ENCODE results near the gene CARM1.
A peak's percentile ranks its signal among the peaks of the same experiment; 100 is the strongest.
"Not testable (repeated sequence)": the region's sequence is repeated elsewhere in the genome, so short reads cannot be mapped to it uniquely, and the experiment has no call there.

CARM1 gene

DNA sequence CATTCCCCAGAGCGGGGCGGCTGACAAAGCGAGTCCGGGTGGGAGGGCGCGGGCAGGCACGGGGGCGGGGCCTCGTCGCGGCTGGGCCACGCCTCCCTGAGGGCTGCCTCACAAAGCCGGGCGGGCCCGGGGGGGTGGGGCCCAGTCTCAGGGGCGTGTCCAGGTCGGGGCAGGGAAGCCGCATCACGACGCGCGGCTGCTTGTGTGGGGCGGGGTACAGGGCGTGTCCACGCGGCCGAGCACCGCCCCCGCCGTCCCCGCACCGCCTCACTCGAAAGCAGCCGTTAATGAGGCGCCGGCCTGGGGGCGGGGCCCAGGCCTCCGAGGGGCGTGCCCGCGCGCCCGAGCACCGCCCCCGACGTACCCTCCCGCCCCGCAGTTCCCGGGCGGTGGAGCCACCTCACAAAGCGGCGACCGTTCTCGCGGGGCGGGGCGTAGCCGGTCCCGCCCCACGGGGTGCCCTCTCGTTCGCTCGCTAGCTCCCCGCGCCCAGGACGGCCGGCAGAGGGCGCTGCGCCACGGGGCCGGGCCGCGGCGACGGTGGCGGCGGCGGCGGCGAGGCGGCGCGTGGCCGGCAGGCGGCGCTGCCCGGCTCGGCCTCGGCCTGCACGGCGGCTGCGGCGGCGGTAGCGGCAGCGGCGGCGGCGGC lies at the start of gene CARM1:
CARM1 (plus strand) TSS at position 599 of the 649 bp plus-strand sequence. CDS start 150 bp downstream, outside the sequence.
- DNase-seq (ENCODE audit: low read depth): peak; percentile 94

DNA sequence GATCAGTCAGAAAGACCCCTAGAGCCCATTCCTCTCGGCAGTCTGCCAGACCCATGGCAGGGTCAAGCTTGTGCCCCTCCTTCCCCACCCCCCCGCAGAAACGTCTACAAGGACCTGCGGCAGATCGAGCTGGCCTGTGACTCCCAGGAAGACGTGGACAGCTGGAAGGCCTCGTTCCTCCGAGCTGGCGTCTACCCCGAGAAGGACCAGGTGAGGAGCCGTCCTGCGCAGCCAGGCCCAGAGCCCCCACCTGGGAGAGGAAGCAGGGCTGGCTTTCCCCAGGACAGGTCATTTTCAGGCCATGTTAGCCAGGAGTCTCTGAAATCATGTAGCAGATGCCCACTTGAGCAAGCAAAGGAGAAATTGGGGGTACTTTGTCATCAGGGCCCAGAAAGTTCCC lies 47.7 kb upstream of the CARM1 start:
- DNase-seq (ENCODE audit: low read depth): no peak

DNA sequence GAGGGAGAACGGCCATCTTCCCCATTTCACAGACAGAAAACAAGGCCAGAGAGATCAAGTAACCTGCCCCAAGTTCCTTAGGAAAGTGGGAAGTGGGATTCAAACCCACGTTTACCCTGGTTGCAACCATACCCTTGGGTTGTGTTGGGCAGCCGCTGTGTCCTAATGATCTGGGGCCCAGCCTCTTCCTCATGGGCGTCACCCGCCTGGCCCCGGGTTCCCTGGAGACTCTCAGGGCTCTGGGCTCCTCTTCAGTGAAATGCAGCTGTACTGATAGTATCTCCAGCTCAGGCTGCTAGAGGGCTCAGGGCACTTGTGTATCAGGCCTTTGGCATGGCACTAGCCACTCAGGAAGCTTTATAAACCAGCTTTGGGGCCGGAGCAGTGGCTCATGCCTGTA lies 45.1 kb upstream of the CARM1 start:
- DNase-seq (ENCODE audit: low read depth): no peak

DNA sequence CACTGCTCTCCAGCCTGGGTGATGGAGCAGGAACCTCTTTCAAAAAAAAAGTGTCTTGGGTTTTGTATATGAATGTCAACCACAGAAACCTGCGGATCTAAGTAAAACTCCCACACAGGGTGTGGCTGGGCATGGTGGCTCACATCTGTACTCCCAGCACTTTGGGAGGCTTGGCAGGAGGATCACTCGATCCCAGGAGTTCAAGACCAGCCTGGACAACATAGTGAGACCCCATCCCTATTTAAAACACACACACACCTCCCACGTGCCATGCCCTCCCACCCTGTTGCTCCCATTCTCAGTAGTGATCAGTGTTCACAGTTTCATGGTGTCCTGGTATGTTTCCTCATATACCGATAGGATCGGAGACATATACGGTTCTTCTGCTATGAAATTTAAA lies 44.5 kb upstream of the CARM1 start:
- DNase-seq (ENCODE audit: low read depth): no peak

DNA sequence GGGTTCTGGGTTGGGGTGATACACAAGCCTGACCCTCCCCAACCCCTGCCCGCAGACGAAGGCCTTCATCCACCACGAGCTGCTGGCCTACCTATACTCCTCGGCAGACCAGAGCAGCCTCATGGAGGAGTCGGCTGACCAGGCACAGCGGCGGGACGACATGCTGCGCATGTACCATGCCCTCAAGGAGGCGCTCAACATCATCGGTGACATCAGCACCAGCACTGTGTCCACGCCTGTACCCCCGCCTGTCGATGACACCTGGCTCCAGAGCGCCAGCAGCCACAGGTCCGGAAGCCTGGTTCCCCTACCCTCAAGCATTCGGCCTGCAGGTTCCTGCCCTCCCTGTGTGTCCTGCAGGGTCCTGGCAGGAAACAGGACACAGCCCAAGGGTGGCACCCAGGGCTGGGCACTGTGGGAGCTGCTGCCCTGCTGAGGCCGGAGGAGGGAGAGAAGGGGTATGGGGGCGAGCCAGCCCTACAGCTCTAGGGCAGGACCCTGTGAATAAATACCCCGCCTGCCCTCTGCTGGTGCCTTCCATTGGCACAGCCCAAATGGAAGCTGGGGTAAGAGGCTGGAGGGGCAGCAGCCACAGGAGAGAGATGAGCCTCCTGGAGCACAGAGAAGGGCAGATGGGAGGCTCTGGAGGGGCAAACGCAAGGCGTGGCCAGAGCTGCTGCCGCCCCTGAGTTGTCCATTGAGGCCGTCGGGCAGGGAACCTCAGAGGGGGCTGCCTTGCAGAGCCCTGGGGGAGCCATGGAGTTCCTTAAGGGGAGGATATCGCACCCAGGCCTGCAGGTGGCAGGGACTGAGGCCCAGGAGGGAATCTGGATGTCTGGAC lies 42.2 kb upstream of the CARM1 start:
- no peak for DNase-seq (ENCODE audit: low read depth)

DNA sequence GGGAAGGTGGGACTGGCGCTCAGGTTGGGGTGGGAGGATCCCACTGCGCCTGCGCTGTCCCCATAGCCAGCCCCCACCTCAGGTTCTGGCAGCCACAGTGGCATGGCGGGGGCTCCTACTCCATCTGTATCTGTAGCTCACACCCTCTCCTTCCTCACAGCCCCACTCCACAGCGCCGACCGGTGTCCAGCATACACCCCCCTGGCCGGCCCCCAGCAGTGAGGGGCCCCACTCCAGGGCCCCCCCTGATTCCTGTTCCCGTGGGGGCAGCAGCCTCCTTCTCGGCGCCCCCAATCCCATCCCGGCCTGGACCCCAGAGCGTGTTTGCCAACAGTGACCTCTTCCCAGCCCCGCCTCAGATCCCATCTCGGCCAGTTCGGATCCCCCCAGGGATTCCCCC lies 41.4 kb upstream of the CARM1 start:
- no peak for DNase-seq (ENCODE audit: low read depth)

DNA sequence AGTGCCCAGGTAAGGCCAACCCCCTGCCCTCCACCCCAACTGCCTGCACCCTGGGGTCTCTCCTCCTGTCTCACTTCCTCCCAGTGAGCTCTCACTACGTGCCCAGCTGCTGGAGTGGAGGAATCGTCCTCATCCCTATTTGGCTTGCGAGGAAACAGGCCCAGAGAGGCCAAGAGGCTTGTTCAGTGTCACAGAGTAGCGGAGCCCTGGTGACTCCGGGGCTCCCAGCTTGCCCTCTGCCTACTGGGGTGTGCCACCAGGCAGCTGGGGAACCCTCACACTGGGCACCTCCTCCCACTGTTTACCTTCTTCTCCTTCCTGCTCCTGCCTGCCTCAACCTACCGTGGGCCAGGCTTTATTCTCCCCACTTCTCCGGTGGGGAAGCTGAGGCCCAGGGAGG lies 41.0 kb upstream of the CARM1 start:
- DNase-seq (ENCODE audit: low read depth): no peak

DNA sequence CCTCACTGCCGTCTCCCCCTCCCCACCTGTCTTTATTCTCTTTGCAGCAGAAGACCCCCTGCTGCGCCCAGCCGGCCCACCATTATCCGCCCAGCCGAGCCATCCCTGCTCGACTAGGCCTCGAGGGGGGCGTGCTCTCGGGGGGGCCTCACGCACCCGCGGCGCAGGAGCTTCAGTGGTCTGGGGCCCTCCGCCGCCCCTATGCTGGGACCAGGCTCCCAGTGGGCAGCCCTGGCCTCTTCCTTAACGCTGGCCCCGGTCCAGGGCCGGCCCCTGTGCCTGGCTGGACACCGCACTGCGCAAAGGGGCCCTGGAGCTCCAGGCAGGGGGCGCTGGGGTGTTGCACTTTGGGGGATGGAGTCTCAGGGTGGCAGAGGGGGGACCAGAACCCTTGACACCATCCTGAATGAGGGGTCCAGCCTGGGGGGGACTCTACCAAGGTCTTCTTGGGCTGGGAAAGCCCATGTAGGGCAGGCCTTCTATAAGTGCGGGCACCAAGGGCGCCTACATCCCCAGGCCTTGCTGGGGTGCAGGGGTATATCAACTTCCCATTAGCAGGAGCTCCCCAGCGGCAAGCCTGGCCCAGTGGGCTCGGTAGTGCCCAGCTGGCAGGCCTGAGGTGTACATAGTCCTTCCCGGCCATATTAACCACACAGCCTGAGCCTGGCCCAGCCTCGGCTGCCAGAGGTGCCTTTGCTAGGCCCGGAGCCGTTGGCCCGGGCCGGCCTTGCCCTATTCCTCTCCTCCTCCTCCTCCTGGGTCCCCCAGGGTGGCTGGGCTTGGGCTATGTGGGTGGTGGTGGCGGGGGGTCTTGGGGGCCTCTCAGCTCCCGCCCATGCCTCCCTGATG lies 40.2 kb upstream of the CARM1 start:
- no peak for DNase-seq (ENCODE audit: low read depth)

DNA sequence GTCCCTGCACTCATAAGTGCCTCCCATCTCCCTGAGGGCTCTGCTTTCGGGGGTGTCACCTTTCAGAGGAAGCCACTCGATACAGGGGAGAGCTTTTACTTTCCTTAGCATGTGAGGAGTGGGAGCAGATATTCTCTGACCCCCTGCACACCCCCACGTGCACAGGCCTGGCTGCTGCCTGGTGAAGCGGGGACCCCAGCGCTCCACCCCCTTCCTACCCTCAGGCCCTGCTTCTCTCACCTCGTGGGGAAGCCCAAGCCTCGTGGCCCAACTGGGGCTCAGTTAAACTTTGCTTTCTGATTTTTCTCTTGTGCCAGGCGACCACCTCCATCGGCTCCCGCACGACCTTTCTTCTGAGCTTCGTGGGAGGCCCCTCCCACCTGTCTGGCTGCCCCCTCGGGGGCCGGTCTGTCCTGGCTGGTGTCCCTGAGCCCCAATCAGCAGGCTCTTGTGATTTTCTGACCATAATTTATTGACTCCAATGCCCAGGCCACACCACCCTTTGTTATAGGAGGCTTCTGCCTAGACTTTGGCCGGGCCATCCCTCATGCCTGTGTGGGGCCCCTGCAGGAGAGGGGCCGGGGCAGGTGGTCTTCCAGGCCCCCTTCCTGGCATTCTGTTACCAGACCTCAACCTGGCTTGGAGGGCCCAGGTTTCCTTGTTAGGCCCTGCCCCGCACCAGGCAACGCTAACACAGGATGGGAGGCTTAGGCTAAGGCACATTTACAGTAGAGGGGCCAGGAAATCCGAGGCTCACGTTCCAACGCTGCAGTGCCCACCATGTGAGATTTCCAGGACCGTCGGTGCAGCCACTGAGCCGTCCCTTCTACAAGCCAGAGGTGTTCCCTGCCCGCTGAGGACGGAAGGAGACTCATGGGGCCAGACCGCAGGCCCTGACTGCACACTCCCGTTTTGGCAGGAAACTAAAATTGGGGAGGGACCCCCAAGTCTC lies 39.1 kb upstream of the CARM1 start:
- DNase-seq (ENCODE audit: low read depth): no peak

DNA sequence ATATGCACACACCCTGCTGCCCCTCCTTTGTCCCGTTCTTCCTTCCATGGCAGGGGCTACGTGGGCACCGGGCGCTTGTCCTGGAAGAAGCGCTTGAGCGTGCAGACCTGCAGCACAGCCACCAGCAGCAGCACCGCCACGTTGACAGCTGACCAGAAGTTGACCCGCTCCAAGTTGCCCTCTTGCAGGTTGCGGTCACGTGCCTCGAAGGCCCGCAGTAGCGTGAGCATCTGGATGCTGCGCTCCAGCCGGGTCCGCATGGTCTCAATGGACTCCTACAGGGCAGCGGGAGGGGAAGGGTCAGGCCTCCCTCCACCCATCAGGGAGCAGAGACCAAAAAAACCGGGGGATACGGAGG lies 38.4 kb upstream of the CARM1 start:
- no peak for DNase-seq (ENCODE audit: low read depth)

DNA sequence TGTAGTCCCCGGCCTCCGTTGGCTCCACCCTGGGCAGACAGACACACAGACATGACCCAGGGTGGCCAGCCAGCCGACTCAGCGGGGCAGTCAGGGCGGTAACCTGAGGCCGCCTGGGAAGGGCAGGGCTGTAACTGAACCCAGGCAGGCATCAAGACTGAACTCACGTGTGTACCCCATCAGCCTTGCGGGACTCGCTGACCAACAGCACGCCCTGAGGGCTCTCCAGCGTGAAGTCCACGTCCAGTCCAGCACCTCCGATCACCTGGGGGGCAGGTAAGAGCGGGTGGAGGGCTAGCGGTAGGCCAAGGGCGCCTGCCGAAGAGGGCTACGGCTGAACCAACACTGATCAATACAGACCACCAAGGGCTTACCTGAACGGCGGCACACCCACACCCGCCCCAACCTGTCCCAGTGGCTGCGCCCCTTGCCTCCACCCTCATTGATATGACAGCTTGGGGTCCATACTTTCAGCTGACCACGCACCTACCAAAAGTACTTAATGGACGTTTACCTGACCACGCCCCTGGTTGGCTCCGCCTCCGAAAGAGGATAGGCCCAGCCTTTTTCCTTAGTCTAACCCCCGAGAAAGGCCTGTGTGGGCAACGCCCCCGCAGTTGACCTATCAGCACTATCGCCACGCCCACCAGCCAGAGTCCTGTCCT lies 36.1 kb upstream of the CARM1 start:
- no peak for DNase-seq (ENCODE audit: low read depth)

DNA sequence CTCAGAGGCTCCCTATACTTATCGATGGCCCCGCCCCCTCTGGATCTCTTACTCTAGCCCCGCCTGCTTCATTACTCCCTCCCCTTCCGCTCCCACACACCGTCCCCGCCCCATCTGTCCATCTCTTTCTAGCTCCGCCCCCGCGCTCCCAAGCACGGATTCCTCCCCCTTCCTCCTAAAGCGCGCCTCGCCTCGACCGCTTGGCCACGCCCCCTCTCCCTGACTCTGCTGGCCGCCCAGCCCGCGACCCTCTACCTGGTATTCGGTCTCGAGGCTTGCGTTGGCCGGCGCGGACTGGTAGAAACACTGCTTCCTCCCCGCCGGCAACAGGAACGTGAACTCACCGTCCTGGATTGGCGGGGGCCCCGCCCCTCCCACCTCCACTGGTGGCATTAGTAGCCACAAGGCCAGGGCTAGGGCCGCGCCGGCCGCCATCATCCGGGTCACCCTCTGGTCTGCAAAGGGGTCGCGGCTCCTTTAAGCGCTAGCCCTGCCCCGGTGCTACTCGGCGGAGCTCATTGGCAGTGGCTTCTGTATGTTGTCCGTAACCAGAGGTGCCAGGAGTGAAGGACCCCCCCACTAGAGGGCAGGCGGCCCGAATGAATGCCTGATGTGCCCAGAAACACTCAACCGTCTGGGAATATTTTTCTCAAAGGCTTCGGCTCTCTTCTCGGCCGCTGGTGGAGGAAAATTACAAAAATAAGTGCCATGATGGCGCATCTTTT lies 35.4 kb upstream of the CARM1 start, which contains the start of gene TMED1:
TMED1 (minus strand) TSS at position 459 of the 725 bp plus-strand sequence; CDS start at position 438, 21 bp downstream.
- DNase-seq (ENCODE audit: low read depth): peak; percentile 99

DNA sequence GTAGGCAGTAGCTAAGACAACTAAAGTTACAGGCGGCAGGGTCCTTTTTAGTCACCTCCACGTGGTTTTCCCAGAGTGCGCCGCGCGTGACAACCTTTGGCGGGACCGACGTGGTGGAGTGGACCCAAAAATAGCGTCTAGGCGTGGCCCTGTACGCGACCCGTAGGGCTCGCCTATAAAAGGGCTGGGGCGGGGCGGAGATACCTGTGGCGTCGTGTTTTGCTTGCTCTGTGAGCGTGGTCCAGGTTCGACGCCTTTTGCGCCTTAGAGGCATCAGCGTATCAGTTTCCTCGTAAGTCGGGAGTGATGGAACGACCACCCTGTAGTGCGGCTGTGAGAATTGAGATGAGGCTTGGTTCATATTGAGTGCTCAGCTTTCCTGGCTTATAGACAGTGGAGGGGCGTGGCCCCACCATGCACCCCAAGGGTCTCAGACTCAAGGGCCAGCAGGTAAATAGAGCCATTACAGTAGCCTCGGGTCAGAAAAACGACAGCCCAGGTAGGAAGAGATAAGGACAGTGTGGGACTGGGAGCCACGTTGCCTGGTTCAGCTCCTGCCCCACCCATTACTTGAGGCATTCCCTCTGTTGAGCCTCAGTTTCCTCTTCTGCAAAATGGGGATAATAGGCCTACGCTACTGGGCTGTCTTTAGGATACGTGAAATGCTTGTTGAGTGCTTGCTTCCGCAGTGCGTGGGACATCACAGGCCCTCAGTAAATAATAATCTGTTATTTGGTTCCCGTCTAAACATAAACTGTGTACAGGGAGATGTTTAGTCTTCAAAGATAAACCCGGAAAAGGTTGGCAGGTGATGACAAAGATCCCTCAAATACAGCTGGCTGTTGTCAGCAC lies 34.6 kb upstream of the CARM1 start:
- peak; percentile 83 for DNase-seq (ENCODE audit: low read depth)

DNA sequence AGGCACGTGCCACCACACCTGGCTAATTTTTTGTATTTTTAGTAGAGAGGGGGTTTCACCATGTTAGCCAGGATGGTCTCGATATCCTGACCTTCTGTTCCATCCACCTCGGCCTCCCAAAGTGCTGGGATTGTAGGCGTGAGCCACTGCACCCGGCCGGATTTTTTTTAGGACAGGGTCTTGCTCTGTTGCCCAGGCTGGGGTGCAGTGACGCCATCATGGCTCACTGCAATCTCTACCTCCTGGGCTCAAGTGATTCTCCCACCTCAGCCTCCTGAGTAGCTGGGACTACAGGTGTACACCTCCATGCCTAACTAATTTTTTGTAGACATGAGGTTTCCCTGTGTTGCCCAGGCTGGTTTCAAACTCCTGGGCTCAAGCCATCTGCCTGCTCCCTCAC lies 33.7 kb upstream of the CARM1 start:
- DNase-seq (ENCODE audit: low read depth): not testable (repeated sequence)

DNA sequence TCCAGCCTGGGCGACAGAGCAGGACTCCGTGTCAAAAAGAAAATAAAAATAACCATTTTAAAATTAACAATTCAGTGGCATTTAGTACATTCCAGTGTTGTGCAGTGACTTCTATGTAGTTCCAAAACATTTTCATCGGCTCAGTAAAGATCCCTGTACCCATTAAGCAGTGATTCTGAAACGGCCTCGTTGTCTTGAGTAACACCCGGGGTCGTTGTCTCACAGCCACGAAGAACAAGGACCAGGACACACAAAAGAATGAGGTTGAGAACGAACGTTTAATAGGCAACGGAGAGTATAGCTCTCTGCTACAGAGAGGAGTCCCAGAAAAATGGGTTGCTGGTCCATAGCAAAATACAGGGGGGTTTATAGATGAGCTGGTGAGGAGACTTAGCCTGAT lies 33.0 kb upstream of the CARM1 start:
- DNase-seq (ENCODE audit: low read depth): no peak

DNA sequence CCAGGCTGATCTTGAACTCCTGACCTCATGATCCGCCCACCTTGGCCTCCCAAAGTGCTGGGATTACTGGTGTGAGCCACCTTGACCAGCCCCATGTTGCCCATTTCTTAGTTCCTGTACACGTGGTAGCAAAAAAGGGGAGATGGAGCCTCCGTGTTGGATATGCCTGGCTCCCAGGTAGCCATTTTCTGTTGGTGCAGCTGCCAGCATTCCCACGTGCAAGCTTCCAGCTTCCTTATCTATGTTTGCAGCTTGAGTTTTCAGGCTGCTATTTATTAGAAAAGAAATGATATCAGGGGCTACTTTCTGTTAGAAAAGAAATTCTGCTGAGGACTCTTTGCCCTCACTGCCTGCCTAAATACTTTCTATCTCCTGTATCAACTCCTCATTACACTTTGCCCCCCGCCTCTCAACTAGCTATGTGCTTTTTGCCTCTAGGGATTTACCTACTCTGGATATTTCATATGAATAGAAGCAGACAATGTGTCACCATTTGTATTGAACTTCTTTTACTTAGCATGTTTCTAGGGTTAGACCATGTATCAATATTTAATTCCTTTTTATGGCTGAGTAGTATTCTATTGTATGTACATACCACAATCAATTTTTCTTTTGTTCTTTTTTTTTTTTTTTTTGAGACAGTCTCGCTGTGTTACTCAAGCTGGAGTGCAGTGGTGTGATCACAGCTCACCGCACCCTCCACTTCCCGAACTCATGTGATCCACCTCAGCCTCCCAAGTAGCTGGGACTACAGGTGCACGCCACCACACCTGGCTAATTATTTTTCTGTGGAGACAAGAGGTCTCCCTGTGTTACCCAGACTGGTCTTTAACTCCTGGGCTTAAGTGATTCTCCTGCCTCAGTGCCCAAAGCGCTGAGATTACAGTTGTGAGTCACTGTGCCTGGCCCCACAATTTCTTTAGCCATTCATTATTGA lies 32.0 kb upstream of the CARM1 start:
- no peak for DNase-seq (ENCODE audit: low read depth)

DNA sequence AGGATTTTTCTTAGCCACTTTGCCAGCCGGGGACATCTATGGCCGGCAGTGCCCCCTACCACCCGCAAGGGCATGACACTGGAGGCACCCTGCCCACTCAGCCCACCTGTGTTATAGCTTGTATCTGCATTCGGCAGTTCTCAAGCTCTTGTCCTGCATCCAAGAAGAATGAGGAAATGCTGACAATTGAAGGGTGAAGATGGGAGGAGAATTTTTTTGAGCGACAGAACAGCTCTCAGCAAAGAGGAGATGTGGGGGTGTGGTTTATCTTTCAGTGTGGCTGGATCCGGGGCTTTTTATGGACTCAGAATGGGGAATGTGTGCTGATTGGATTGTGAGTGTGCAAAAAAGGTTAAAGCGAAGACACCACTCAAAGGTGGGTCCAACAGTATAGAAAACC lies 28.6 kb upstream of the CARM1 start:
- DNase-seq (ENCODE audit: low read depth): no peak

All from amniotic epithelial cell (primary cell).